SH-SY5Y (cell line): ENCODE measurements around the gene NLRP1.

Experiments used
- GATA2 ChIP-seq: IDR thresholded peaks from 2 replicates; pipeline ENCODE4 v1.6.1; 2011; ENCODE audit warnings: mild to moderate bottlenecking, low read depth, low read length
- GATA3 ChIP-seq: IDR thresholded peaks from 2 replicates; pipeline ENCODE4 v1.6.1; 2011; ENCODE audit warnings: low read depth, mild to moderate bottlenecking, low read length, moderate library complexity

NLRP1 gene

DNA sequence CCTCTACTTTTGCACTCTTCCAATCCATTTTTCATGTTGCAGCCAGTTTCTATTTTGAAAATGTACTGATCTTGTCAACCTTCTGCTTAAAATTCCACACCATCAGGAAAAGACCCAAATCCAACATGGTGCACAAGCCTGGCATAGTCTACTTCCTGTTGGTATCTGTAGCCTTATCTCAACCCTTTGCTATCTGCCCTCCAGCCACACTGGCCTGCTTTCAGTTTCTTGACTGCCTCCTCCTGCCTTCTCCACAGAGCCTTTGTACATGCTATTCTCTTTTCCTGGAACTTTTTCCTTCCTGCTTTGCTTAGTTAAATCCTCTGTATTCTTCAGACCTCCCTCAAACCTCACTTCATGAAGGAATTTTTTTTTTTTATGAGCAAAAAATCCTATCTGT, 31.5 kb downstream of the NLRP1 start:
- TF ChIP-seq GATA3 = no peak
- TF ChIP-seq GATA2 = no peak

DNA sequence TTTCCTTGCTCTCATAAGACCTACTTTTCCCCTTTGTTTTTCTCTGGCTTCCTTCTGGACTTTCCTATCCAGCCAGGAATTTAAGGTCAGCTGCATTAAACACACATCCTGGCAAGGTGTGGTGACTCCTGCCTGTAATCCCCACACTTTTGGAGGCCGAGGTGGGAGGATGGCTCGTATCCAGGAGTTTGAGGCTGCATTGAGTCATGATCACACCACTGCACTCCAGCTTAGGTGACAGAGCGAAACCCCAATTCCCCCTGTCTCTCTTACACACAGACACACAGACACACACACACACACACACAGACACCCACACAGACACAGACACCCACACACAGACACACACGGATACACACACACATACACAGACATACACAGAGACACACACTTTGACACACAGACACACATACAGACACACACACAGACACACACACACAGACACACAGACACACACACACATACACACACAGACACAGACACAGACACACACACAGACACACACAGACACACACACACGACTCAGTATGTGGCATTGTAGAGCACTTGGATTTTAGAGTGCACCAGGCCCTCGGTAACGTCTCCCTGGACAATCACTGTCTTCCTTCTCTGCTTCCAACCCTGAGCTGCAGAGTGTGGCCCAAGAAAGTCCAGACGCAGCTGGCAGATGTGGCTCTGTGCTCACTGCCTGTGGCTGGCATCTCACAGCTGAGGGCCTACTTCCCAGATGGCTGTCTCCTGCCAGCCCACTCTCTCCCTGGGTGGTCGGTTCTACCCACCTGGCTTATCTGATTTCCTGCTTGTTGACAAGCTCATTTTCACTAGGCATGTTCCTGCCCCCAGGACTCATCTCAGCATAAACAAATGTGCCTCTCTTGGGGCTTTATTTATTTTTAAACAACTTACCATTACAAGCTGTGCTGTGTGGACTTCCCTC, 39.0 kb downstream of the NLRP1 start:
- TF ChIP-seq GATA2 = no peak
- no peak for TF ChIP-seq GATA3

- no peak for TF ChIP-seq GATA2
- no peak for TF ChIP-seq GATA3
Measured at GRCh38 chr17:5544115-5544514, 40.2 kb downstream of the NLRP1 start.

- TF ChIP-seq GATA3 (no peak), GATA2 (no peak)
Measured at GRCh38 chr17:5541610-5542202, 42.6 kb downstream of the NLRP1 start.

DNA sequence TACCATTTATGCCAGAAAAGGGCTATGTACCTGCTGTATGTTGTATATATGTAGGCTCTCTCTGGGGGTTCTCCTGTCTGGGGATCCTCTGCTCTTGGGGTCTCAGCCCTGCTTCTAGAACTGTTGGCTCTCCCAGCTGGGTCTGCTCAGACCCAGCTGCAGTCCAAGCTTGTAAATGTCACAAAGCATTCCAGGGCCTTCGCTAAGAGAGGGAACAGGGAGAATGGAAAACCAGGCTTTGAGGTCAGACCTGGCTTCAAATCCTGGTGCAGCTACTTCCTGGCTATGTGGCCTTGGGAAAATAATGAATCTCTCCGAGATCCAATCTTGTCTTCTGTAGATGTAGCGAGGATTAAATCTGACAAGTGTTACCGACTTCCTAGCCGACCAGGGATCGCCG, 44.0 kb downstream of the NLRP1 start:
- no peak for TF ChIP-seq GATA3
- TF ChIP-seq GATA2 = no peak

GRCh38 chr17:5539286-5539685, 45.0 kb downstream of the NLRP1 start:
- no peak for TF ChIP-seq GATA3
- TF ChIP-seq GATA2 = no peak

DNA sequence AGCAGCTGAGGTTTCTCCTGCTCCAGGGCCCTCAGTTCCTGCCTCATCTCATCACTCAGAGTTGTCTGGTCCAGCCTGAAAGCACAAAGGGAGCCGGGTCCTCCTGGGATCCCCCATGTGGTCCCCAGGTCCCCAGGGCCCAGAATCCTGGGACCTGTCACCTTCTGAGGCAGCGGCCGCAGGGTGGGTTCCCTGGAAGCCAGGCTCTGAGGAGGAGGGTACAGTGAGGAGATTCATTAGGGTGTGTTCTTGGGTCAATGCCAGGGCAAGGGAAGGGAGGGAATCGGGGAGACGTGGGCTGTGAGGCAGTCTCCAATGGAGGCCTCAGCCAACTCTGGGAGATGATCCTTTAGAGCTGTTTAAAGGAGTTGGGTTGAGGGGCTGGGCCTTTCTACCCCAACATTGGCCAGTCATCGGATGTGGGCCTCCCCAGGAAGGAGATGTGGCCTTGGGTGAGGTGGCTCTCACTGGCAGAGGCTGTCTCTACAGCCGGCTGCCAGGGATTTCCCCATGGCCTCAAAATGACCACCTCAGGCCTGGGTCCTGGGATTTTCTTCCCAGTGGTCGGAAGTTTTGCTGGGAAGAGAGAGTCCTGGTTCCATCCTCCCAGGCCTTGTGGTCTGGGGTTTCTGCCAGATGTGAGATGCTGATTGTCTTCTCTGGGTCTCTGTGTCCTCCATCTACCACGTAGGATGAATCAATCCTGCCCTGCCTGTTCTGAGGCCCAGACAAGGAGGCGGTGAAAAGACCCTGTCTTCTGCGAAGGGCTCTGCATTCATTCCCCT, 47.3 kb downstream of the NLRP1 start:
- TF ChIP-seq GATA3 (no peak), GATA2 (no peak)

DNA sequence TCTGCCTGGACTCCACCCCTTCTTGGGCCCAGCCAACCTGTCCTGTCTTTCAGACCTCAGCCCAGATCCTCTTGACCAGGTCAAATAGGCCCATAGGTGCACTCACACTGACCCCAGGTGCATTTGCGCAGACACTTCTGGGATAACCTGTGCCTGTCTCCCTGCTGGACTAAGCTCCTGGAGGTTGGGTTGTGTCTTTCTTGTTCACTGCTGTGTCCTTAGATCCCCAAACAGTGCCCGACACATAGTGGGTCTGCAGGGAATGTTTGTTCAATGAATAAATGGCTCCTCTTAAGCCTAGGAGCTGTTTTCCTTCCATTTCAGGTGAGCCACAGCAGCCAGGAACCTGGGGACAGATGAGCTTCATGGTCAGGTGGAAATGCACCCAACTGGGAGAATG, 48.9 kb downstream of the NLRP1 start:
- TF ChIP-seq GATA3 (no peak), GATA2 (no peak)

DNA sequence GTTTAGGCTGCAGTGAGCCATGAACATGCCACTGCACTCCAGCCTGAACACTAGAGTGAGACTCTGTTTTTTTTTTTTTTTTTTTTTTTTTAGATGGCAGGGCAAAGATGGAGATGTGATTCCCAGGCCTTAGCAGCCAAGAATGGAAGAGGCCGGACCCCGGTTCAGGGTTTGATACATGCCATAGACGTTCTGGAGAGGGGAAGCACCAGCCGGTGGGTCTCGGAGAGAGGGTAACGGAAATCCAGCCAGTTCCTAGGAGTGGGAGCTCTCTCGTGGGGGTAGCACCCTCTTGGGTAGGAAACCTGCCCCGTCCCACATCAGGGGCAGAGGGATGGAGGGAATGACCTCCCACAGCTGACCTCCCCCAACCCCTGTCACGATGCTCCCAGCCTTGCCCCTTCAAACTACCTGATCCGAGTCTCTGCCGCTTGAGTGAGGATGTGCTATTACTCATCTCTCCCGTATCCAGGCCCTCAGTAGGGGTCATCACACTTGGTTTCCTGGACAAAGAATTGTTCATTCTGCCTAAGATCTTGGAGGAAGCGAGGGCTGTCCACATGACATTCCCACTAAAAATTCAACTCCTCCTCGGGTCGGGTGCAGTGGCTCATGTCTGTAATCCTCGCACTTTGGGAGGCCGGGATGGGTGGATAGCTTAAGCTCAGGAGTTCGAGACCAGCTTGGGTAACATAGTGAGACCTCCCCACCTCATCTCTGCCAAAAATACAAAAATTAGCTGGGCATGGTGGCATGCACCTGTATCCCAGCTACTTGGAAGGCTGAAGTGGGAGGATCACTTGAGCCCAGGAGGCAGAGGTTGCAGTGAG, 50.6 kb downstream of the NLRP1 start:
- no peak for TF ChIP-seq GATA2
- TF ChIP-seq GATA3 = no peak

- TF ChIP-seq GATA2 = no peak
- no peak for TF ChIP-seq GATA3
Measured at GRCh38 chr17:5532581-5532980, 51.7 kb downstream of the NLRP1 start.

- TF ChIP-seq GATA2 (no peak), GATA3 (no peak)
Measured at GRCh38 chr17:5531085-5531418, 53.3 kb downstream of the NLRP1 start.

- TF ChIP-seq GATA2 = no peak
- no peak for TF ChIP-seq GATA3
Measured at GRCh38 chr17:5530265-5531084, 53.8 kb downstream of the NLRP1 start.

- TF ChIP-seq GATA2 (no peak), GATA3 (no peak)
Measured at GRCh38 chr17:5527601-5528250, 56.6 kb downstream of the NLRP1 start.
